Activated T-cell treated with anti-CD3 and anti-CD28 coated beads, Interleukin-2, amount 50 U/mL, for 72 hours (primary cell): ENCODE data around the gene C14orf119. TPM values are rescaled to one million over a fixed set of nuclear protein-coding genes. Genes with fewer than 3 reads are reported as not detected.

ENCODE experiments used
- ATAC-seq, 2 donors: fragments of 150-1000 bp; cut with Tn5 transposase; replicated peaks in 1 of 2; 2 replicates each; pipeline ENCODE4 v1.10.0; 2021; ENCODE audit warnings: moderate library complexity in 2 of 2, mild to moderate bottlenecking in 1 of 2
- DNase-seq, 2 donors: peaks; one replicate each; pipeline ENCODE4 v3.0.0; 2021 to 2022; ENCODE audit warnings: mixed read lengths in 1 of 2
- H3K27ac Mint-ChIP-seq: one replicate; pipeline ENCODE4 v1.8.0; 2022; ENCODE audit warnings: mild to moderate bottlenecking, moderate library complexity, mixed read lengths
- H3K27me3 Mint-ChIP-seq: one replicate; pipeline ENCODE4 v1.8.0; 2022; ENCODE audit warnings: low read depth, mixed read lengths
- H3K36me3 Mint-ChIP-seq, 2 donors: one replicate each; pipeline ENCODE4 v1.8.0; 2022; ENCODE audit warnings: mixed read lengths in 2 of 2, mild to moderate bottlenecking in 1 of 2; ENCODE audit not compliant: insufficient read depth in 2 of 2
- H3K4me1 Mint-ChIP-seq: one replicate; pipeline ENCODE4 v1.8.0; 2022; ENCODE audit warnings: low read depth, mixed read lengths
- H3K4me3 Mint-ChIP-seq, 2 donors: one replicate each; pipeline ENCODE4 v1.8.0; 2022; ENCODE audit warnings: mild to moderate bottlenecking in 2 of 2, mixed read lengths in 2 of 2, moderate library complexity in 2 of 2
- H3K9me3 Mint-ChIP-seq, 2 donors: one replicate each; pipeline ENCODE4 v1.8.0; 2022; ENCODE audit warnings: mixed read lengths in 2 of 2
- total RNA-seq, 2 donors: library from RNA; stranded (reverse); gene quantifications; one replicate each; pipeline ENCODE4 v1.2.3, GENCODE V29; 2022

Gene C14orf119
- total RNA-seq, 2 donors from 2014 or later, result 31.3 to 38.5 TPM

DNA sequence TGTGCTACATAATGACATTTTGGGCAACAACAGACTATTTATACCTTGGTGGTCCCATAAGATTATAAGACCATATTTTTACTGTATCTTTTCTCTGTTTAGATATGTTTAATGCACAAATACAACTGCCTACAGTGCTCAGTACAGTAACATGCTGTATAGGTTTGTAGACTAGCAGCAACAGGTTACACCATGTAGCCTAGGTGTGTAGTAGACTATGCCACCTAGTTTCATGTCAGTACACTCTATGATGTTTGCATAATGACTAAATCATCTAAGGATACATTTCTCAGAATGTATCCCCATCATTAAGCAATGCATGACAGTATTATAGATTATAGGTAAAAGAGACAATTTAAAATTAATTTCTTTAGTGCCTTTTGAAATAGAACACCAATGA, 54.4 kb downstream of the C14orf119 start:
- ATAC-seq (no peak), DNase-seq (no peak)
- Mint-ChIP-seq H3K9me3 (no peaks in the 10 kb centered on the region), H3K4me1 (peaks cover 29% of the 10 kb centered on the region), H3K27ac (no peak overlapping the region), H3K27me3 (peaks cover 16% of the 10 kb centered on the region), H3K4me3 (no peak overlapping the region), H3K36me3 (no peaks in the 10 kb centered on the region)

Other genes starting within 250 kb of the C14orf119 start
- gene LRP10, start 223.8 kb upstream of the C14orf119 start, total RNA-seq, result 10 to 100 TPM; 66.5 to 78.4 TPM
- gene REM2, start 212.3 kb upstream of the C14orf119 start, total RNA-seq, result 1 to 10 TPM; 4.6 to 4.7 TPM
- gene RBM23, start 176.4 kb upstream of the C14orf119 start, total RNA-seq, result 10 to 100 TPM; 69.5 to 77.5 TPM
- 10 to 100 TPM; 55.0 to 79.2 TPM for gene PRMT5, start 166.1 kb upstream of the C14orf119 start, total RNA-seq
- 10 to 100 TPM; 82.0 to 90.9 TPM for gene HAUS4, start 138.4 kb upstream of the C14orf119 start, total RNA-seq
- 1 to 10 TPM; 1.7 to 2.2 TPM for gene AJUBA, start 113.0 kb upstream of the C14orf119 start, total RNA-seq
- 10 to 100 TPM; 13.5 to 15.2 TPM for gene C14orf93, start 85.4 kb upstream of the C14orf119 start, total RNA-seq
- gene PSMB5, start 60.6 kb upstream of the C14orf119 start, total RNA-seq, result 10 to 100 TPM; 82.8 to 88.9 TPM
- not detected for gene PSMB11, start 53.3 kb upstream of the C14orf119 start, total RNA-seq
- 1 to 10 TPM in 1 of 2 donors, under 1 TPM in 1; 0.82 to 1.5 TPM for gene CDH24, start 38.0 kb upstream of the C14orf119 start, total RNA-seq
- 100 to 1,000 TPM; 162 to 188 TPM for gene ACIN1, start 369 bp upstream of the C14orf119 start, total RNA-seq
- not detected for gene CIROP, start 9.5 kb downstream of the C14orf119 start, total RNA-seq
- gene CEBPE, start 23.8 kb downstream of the C14orf119 start, total RNA-seq, result under 1 TPM; 0.21 to 0.36 TPM
- 1 to 10 TPM in 1 of 2 donors, under 1 TPM in 1; 0.72 to 1.2 TPM for gene SLC7A8, start 88.2 kb downstream of the C14orf119 start, total RNA-seq
- not detected for gene RNF212B, start 142.4 kb downstream of the C14orf119 start, total RNA-seq
- gene HOMEZ, start 190.6 kb downstream of the C14orf119 start, total RNA-seq, result 10 to 100 TPM; 11.8 to 12.6 TPM
- gene PPP1R3E, start 207.4 kb downstream of the C14orf119 start, total RNA-seq, result 10 to 100 TPM; 30.2 to 37.4 TPM
- 1 to 10 TPM; 2.7 to 3.2 TPM for gene BCL2L2, start 211.3 kb downstream of the C14orf119 start, total RNA-seq
- gene PABPN1, start 226.0 kb downstream of the C14orf119 start, total RNA-seq, result 100 to 1,000 TPM; 188 to 189 TPM